IPS-11a (cell line): ENCODE results near the gene PRX.
A peak's percentile ranks its signal among the peaks of the same experiment; 100 is the strongest.
"Not testable (repeated sequence)": the region's sequence is repeated elsewhere in the genome, so short reads cannot be mapped to it uniquely, and the experiment has no call there.

Experiments
- H3K4me3 ChIP-seq: one replicate; pipeline ENCODE4 v1.5.1; 2013; ENCODE audit warnings: low read depth, low read length, control low read depth

The PRX gene

GRCh38 chr19:40413291-40413845 lies at the start of gene PRX:
Gene PRX, minus strand, starts transcription at chr19:40413378. Its CDS starts 5,446 bp downstream, at chr19:40407932.
- H3K4me3 ChIP-seq = no peak within 1 kb of the TSS

- no peak overlapping the region for H3K4me3 ChIP-seq
Measured at GRCh38 chr19:40461669-40462221, 48.6 kb upstream of the PRX start.

- H3K4me3 ChIP-seq = no peak overlapping the region
Measured at GRCh38 chr19:40460185-40460584, 47.0 kb upstream of the PRX start.

GRCh38 chr19:40458597-40458974 lies 45.4 kb upstream of the PRX start:
- no peak overlapping the region for H3K4me3 ChIP-seq

- no peak overlapping the region for H3K4me3 ChIP-seq
Measured at GRCh38 chr19:40457953-40458596, 44.9 kb upstream of the PRX start.

- no peak overlapping the region for H3K4me3 ChIP-seq
Measured at GRCh38 chr19:40457048-40457447, 43.9 kb upstream of the PRX start.

GRCh38 chr19:40453943-40454342 lies 40.8 kb upstream of the PRX start:
- not testable (repeated sequence) for H3K4me3 ChIP-seq

GRCh38 chr19:40453151-40453735 lies 40.1 kb upstream of the PRX start:
- no peak overlapping the region for H3K4me3 ChIP-seq

GRCh38 chr19:40452016-40452415 lies 38.8 kb upstream of the PRX start:
- H3K4me3 ChIP-seq = no peak overlapping the region

GRCh38 chr19:40450664-40451063 lies 37.5 kb upstream of the PRX start:
- H3K4me3 ChIP-seq = no peak overlapping the region

GRCh38 chr19:40449506-40449905 lies 36.3 kb upstream of the PRX start:
- H3K4me3 ChIP-seq = no peak overlapping the region

GRCh38 chr19:40446263-40446784 lies 33.1 kb upstream of the PRX start:
- no peak overlapping the region for H3K4me3 ChIP-seq

GRCh38 chr19:40445780-40446262 lies 32.6 kb upstream of the PRX start:
- H3K4me3 ChIP-seq = no peak overlapping the region

- H3K4me3 ChIP-seq = peak overlapping the region; percentile 94
Measured at GRCh38 chr19:40444825-40445312, 31.7 kb upstream of the PRX start.

- H3K4me3 ChIP-seq = peak within 1 kb of the TSS; percentile 94
Measured at GRCh38 chr19:40444000-40444824, 31.0 kb upstream of the PRX start, which contains the start of gene SERTAD3. Gene SERTAD3, minus strand, starts transcription at chr19:40444335. Its CDS starts 2,255 bp downstream, at chr19:40442080.

GRCh38 chr19:40443131-40443999 lies 30.2 kb upstream of the PRX start:
- peak overlapping the region; percentile 94 for H3K4me3 ChIP-seq

- H3K4me3 ChIP-seq = peak overlapping the region; percentile 52
Measured at GRCh38 chr19:40442328-40443130, 29.4 kb upstream of the PRX start.

GRCh38 chr19:40441719-40442253 lies 28.6 kb upstream of the PRX start:
- H3K4me3 ChIP-seq = no peak overlapping the region

GRCh38 chr19:40438284-40438683 lies 25.1 kb upstream of the PRX start:
- no peak overlapping the region for H3K4me3 ChIP-seq
